DMS 273 (cell line): ENCODE results near the gene MMAA.

Experiments used
- DNase-seq: peaks from one replicate; lab custom pipeline; 2025; ENCODE audit not compliant: unreplicated experiment; lab: John Stamatoyannopoulos, UW

Gene MMAA

DNA sequence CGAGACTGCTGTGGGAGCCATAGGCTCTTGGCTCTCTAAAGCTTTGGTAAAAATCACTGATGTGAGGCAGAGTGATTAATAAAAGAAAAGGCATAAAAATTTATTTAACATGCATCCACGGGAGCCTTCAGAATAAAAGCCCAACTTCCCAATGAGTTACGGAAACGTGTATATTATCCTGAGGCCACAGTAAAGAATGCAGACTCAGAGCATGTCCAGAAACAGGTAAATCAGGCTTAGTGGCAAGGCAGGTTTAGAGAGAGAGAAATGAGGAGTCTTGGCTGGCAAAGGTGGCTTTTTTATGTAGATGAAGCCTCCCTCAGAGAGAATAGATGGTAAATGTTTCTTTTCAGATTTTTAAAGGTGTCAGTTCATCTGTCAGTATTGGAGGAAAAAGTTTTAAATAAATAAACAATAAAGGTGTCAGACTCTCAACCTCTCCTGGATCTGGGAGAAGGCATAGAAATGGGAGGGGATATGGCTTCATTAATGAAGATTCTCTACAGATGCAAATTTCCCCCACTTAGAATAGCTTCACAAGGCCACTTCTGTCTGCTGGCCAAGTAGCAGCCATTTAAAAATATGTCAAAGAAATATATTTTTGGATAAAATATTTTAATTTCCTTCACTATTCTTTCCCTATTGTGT, 84.8 kb downstream of the MMAA start:
- DNase-seq, result no peak

- DNase-seq, result no peak
Observed at GRCh38 chr4:145709336-145709735, 90.2 kb downstream of the MMAA start.
